GM12874 (cell line): ENCODE measurements around the gene PROSER3.

Source experiments
- TF ChIP-seq, protein P1 (sequence below): IDR thresholded peaks from 2 replicates; pipeline ENCODE4 v1.5.1; 2011; ENCODE audit warnings: low read depth, mild to moderate bottlenecking, control low read depth, low read length, moderate library complexity; ENCODE audit not compliant: insufficient read depth

The PROSER3 gene

DNA sequence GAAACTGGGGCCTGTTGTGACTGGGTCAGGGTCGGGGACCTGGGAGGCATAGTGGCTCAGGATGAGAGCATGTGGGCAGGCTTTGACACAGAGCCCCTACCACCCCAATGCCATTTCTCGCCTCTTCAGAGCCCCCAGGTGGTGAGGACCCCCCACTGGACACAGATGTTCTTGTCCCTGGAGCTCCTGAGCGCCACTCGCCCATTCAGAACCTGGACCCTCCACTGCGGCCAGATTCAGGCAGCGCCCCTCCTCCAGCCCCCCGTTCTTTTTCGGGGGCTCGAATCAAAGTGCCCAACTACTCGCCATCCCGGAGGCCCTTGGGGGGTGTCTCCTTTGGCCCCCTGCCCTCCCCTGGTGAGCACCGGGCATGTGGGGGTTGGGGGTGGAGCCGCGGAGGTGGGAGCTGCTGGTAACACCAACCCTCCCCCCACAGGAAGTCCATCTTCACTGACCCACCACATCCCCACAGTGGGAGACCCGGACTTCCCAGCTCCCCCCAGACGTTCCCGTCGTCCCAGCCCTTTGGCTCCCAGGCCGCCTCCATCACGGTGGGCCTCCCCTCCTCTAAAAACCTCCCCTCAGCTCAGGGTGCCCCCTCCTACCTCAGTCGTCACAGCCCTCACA, 26.1 kb upstream of the PROSER3 start:
- TF ChIP-seq, protein P1, sequence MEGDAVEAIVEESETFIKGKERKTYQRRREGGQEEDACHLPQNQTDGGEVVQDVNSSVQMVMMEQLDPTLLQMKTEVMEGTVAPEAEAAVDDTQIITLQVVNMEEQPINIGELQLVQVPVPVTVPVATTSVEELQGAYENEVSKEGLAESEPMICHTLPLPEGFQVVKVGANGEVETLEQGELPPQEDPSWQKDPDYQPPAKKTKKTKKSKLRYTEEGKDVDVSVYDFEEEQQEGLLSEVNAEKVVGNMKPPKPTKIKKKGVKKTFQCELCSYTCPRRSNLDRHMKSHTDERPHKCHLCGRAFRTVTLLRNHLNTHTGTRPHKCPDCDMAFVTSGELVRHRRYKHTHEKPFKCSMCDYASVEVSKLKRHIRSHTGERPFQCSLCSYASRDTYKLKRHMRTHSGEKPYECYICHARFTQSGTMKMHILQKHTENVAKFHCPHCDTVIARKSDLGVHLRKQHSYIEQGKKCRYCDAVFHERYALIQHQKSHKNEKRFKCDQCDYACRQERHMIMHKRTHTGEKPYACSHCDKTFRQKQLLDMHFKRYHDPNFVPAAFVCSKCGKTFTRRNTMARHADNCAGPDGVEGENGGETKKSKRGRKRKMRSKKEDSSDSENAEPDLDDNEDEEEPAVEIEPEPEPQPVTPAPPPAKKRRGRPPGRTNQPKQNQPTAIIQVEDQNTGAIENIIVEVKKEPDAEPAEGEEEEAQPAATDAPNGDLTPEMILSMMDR, result no peak

DNA sequence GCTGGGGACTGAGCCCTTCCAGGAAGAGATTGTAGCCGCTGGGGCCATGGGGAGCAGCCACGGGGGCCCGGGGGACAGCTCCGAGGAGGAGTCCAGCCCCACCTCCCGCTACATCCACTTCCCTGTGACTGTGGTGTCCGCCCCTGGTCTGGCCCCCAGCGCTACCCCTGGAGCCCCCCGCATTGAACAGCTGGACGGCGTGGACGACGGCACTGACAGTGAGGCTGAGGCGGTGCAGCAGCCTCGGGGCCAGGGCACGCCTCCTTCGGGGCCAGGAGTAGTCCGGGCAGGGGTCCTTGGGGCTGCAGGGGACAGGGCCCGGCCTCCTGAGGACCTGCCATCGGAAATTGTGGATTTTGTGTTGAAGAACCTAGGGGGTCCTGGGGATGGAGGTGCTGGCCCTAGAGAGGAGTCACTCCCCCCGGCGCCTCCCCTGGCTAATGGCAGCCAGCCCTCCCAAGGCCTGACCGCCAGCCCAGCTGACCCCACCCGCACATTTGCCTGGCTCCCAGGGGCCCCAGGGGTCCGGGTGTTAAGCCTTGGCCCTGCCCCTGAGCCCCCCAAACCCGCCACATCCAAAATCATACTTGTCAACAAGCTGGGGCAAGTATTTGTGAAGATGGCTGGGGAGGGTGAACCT, 25.3 kb upstream of the PROSER3 start:
- TF ChIP-seq, protein P1, result no peak

DNA sequence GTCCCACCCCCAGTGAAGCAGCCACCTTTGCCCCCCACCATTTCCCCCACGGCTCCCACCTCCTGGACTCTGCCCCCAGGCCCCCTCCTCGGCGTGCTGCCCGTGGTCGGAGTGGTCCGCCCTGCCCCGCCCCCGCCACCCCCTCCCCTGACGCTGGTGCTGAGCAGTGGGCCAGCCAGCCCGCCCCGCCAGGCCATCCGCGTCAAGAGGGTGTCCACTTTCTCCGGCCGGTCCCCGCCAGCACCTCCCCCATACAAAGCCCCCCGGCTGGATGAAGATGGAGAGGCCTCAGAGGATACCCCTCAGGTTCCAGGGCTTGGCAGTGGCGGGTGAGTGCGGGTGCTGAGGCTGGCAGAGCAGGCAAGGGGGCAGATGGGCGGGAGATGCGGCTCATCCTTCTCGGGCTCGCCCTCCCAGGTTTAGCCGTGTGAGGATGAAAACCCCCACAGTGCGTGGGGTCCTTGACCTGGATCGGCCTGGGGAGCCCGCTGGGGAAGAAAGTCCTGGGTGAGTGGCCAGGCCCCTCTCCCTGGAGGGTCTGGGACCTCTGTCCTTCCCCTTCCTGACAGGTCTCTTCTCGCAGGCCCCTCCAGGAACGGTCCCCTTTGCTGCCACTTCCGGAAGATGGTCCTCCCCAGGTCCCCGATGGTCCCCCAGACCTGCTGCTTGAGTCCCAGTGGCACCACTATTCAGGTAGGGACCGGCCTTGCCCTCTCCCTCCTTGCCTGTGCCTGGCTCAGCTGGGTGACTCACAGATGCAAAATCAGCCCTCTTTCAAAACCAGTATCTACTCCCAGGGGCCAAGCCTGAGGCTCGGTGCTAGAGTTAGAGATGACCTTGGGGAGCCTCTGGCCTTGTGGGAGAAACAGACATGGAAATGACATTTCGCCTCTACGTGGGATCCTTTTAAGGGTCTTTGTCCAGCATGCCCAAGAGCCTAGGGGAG, 24.5 kb upstream of the PROSER3 start:
- TF ChIP-seq, protein P1, result no peak

DNA sequence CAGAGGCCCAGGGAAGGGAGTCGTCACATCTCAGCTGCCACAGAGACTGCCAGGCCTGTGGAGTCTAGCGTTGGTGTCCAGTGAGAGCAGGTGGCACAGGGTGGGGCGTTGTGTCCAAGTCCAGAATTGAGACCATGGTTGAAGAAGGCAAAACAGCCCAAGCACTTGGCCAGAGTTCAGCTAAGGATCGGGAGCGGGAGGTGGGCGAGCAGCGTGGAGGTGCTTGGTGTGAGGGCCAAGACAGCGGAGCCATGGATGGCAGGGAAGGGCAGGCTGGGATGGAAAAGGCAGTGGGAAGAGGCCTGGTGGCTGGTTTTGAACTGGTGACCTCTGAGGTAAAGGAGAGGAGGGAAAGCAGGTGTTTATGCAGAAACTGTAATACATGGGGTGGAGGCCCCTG, 23.7 kb upstream of the PROSER3 start:
- TF ChIP-seq, protein P1, result no peak

DNA sequence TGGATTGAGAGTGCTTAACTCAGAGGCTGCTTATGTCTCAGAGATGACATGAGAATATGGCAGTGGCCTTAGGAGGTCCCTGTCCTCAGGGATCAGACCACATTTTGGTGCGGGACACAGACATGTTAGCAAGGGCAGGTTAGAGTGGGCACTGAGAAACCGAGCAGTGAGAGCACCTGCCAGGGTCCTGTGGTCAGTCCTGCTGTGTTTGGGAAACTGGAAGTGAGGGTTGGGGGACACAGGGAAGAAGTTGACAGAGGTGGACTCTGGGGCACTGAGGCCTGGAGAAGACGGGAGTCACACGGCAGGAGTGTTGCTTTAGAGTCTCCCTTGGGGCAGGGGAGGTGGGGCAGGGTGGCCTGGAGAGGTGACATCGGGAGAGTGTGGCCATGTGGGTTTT, 23.1 kb upstream of the PROSER3 start:
- TF ChIP-seq, protein P1, result no peak

DNA sequence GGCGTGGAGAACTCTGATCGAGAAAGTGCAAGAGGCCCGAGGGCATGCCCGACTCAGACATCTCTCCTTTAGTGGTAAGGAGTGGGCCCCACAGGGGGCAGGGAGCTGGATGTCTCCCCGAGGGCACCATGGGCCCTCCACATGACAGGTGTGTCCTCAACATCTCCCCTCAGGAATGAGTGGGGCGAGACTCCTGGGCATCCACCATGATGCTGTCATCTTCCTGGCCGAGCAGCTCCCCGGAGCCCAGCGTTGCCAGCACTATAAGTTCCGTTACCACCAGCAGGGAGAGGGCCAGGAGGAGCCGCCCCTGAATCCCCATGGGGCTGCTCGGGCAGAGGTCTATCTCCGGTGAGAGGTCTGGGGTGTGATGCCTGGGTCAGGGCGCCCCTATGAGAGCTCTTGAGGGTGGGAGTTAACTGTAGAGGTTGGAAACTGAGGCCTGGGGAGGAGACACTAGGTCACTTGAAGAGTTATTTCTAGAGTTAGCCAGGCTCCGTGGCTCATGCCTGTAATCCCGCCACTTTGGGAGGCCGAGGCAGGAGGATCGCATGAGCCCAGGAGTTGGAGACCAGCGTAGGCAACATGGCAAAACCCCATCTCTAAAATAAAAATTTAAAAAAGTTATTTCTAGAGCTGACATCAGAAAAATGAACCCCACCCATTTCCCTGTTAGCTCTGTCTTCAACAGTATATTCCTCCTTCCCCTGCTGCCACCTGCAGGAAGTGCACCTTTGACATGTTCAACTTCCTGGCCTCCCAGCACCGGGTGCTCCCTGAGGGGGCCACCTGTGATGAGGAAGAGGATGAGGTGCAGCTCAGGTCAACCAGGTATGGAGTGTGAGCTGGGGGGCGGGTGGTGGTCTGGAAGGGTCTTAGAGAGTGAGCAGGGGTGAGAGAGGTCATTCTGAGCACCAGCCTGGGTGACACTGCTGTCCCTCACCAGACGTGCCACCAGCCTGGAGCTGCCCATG, 20.8 kb upstream of the PROSER3 start:
- TF ChIP-seq, protein P1, result peak; percentile 30; the same call in 1 of the 2 replicates
